ENCODE results near the gene RAD51B.

RAD51B gene

GRCh38 chr14:67908052-67908754, 88.6 kb downstream of the RAD51B start:
- no peak for DNase-seq

GRCh38 chr14:67911562-67911961, 92.0 kb downstream of the RAD51B start:
- DNase-seq, result no peak

DNA sequence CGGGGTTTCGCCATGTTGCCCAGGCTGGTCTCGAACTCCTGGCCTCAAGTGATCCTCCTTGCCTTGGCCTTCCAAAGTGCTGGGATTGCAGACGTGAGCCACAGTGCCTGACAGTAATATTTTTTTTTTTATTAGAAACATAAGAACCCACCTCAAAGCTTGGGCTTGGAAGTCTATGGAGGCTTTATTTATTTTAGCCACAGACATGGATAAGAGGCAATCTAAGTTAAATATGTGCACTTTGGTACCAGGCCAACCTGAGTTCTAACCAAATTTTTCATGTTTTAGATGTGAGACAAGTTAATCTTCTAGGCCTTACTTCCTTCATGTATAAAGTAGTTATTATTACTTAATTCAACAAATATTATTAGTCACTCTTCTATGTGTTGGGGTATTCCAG, 96.9 kb downstream of the RAD51B start:
- DNase-seq, result no peak

DNA sequence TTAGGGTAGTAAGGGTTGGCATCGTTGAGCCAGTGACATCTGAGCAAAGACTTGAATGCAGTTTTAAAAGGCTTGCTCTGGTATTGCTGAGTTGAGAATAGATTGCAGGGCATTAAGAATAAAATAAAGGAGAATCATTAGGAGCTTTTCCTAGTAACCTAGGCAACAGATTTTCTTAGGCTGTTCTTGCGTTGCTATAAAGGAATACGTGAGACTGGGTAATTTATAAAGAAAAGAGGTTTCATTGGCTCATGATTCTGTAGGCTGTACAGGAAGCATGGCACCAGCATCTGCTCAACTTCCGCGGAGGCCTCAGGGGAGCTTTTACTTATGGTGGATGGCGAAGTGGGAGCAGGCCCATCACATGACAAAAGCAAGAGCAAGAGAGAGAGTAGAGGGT, 97.4 kb downstream of the RAD51B start:
- DNase-seq, result no peak

DNA sequence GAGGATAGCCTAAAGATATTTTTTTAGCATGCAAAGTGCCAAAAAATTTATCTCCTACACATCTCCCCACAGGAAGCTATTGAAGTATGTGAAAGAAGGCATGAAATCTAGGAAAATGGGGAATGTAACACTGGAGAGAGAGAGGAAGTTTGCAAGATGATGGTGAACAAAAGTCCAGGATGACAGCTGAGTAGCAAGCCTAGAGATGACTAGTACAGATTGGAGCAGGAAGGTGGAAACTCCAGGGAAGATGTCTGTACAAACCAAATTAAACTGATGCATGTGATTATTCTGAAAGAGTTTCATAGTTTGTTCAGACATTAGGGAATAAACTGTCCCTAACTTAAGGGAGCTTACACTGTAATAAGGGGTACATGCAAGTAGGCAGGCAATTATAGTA, 99.3 kb downstream of the RAD51B start:
- DNase-seq, result no peak

- no peak for DNase-seq
These were observed 99.9 kb downstream of the RAD51B start for GRCh38 chr14:67919259-67920032.

DNA sequence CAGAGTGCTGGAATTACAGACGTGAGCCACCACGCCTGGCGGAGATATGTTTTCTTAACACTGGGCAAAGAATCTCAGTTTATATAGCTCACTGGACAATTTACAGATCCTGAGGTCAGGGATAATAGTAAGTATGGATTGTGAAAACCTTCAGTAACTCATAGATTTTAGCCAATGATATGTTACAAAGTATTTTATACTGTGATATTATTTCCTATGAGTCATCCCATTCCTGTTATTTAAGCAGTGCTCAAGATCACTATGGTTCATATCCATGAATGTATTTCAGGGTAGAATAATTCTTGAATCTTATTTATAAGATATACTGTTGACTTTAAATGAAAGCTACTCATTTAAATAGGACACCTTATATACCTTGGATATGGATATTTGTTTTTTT, 107.2 kb downstream of the RAD51B start:
- DNase-seq, result no peak

GRCh38 chr14:67927244-67927643, 107.7 kb downstream of the RAD51B start:
- DNase-seq, result no peak

GRCh38 chr14:67928375-67928774, 108.8 kb downstream of the RAD51B start:
- no peak for DNase-seq

DNA sequence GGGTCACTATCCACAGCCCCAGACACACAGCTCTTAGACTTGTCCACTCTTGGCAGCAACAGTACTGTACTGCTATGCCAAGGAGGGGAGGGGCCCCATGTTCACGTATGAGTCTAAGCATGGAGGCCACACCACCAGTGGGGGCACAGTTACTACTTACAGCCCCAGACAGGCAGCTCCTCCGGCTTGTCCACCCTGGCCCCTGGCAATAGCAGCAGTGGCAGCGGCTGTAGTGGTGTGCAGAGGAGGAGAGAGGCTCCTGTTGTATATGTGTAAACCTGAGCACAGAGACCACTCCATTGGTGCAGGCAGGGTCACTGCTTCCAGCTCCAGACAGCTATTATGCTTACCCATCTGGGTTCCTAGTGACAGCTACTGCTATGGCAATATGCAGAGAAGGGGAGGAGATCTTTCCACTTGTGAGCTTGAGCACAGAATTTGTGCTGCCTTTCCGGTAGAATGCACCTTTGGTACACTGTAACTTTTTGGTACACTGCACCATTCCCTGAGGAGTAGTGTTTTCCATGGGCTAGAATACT, 113.2 kb downstream of the RAD51B start:
- DNase-seq, result no peak

GRCh38 chr14:67933266-67933665, 113.7 kb downstream of the RAD51B start:
- DNase-seq, result no peak

GRCh38 chr14:67934087-67934486, 114.5 kb downstream of the RAD51B start:
- peak; percentile 32 for DNase-seq

- DNase-seq, result no peak
These were observed 115.3 kb downstream of the RAD51B start for GRCh38 chr14:67934862-67935261.

DNA sequence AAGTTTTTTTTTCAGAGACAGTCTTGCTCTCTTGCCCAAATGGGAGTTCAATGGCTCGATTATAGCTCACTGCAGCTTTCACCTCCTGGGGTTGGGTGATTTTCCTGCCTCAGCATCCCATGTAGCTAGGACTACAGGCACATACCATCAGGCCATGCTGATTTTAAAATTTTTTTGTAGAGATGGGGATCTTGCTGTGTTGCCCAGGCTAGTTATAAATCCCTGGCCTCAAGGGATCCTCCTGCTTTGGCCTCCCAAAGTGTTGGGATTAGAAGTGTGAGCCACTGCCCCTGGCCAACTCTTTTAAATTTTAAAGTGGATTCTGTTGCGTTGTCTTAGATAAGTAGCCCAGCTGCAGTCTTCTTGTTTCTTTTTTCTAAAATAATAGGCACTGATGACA, 115.8 kb downstream of the RAD51B start:
- DNase-seq, result no peak

- no peak for DNase-seq
These were observed 118.5 kb downstream of the RAD51B start for GRCh38 chr14:67938071-67938470.

GRCh38 chr14:67940486-67941455, 121.2 kb downstream of the RAD51B start:
- no peak for DNase-seq

- no peak for DNase-seq
These were observed 122.0 kb downstream of the RAD51B start for GRCh38 chr14:67941456-67942018.

- no peak for DNase-seq
These were observed 122.6 kb downstream of the RAD51B start for GRCh38 chr14:67942080-67942710.

- peak; percentile 29 for DNase-seq
These were observed 124.4 kb downstream of the RAD51B start for GRCh38 chr14:67943947-67944346.

- DNase-seq, result no peak
These were observed 125.0 kb downstream of the RAD51B start for GRCh38 chr14:67944605-67945004.

DNA sequence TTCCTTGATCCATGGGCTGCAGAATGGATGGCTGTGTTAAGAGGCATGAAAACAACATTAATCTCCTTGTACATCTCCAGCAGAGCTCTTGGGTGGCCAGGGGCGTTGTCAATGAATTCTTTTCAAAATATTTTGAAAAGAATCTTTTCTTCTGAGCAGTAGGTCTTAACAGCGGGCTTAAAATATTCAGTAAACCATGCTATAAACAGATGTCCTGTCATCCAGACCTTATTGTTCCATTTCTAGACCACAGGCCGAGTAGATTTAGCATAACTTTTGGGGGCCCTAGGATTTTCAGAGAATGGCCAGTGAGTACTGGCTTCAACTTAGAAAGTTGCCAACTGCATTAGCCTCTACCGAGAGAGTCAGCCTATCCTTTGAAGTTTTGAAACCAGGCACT, 130.2 kb downstream of the RAD51B start:
- no peak for DNase-seq

- DNase-seq, result no peak
These were observed 130.8 kb downstream of the RAD51B start for GRCh38 chr14:67950386-67950785.

All from NCI-H2029 treated with DMSO at 0.1 percent for 48 hours (cell line).